NCI-H2081 treated with DMSO at 0.1 percent for 48 hours (cell line): ENCODE data around the gene RNF7.
"Not testable (repeated sequence)": the region's sequence is repeated elsewhere in the genome, so short reads cannot be mapped to it uniquely, and the experiment has no call there.

Source experiments
- DNase-seq: peaks from one replicate; lab custom pipeline; 2025; lab: John Stamatoyannopoulos, UW

The RNF7 gene

GRCh38 chr3:141782386-141782932 lies 44.4 kb downstream of the RNF7 start:
- DNase-seq, result no peak

DNA sequence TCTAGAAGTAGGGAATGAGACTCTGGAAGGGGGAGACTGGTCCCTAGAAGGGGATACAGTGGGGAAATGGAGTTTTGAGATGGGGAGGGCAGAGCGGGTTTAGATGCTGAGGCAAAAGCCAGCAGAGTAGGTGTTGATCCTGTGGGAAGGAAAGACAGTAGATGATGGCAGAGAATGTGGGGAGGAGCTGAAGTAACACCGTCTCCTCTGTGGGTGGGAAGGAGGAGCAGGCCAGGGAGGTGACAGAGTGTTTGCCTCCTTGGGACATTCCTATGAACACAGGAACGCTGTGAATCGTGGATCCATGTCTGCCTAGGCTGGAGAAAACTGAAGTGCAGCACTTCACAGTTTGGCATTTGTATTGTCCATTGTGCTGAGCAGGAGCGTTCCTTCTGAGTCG lies 45.5 kb downstream of the RNF7 start:
- no peak for DNase-seq

DNA sequence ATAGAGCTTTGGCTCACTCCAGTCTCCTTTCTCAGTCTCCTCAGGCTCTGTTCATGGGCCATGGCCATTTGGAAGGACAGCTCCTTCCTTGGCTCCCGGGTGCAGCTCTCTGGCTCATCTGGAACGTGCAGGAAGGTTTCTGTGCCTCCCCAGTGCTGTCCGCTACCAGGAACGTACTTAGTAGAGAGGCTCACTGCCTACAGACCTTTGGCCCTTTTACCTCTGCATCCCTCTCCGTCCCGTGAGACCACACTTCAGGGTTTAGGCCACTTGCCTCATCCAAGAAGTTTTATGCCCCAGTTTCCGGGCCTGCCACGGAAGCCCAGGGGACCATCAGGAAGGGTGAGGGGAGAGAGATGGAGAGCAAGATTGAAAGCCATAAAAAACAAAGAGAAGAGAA lies 46.0 kb downstream of the RNF7 start:
- DNase-seq, result no peak

- no peak for DNase-seq
Measured at GRCh38 chr3:141784531-141784930, 46.4 kb downstream of the RNF7 start.

- no peak for DNase-seq
Measured at GRCh38 chr3:141788149-141788548, 50.1 kb downstream of the RNF7 start.

DNA sequence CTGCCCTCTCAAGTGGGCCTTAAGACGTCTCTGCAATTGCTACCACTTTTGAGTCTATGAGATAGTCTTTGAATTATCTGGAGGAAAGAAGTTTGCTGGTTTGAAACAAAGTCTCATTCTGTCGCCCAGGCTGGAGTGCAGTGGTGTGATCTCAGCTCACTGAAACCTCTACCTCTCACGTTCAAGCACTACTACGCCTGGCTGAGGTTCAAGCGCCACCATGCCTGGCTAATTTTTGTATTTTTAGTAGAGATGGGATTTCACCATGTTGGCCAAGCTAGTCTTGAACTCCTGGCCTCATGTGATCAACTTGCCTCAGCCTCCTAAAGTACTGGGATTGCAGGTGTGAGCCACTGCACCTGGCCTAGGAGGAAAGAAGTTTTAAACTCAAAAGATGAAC lies 50.7 kb downstream of the RNF7 start:
- DNase-seq, result not testable (repeated sequence)

DNA sequence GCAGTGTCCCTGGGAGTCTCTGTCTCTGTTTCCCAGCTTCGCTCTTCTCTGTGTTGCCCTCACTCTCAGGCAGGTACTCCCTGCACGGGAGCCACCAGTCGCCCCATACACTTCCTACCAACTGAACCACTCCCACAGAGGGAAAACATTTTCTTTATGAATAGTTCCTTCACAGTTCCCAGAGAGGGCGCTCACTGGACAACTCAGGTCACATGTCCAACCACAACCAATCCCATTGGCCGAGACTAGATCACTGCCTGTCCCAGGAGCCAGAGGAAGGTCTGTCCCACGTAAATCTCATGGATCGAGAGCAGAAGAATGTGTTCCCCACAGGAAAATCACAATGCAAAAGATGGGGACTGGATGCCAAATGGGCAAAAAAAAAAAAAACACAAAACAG lies 51.2 kb downstream of the RNF7 start:
- DNase-seq, result no peak

GRCh38 chr3:141790171-141790570 lies 52.1 kb downstream of the RNF7 start:
- DNase-seq, result no peak

GRCh38 chr3:141792495-141792894 lies 54.4 kb downstream of the RNF7 start:
- no peak for DNase-seq

GRCh38 chr3:141793476-141794260 lies 55.6 kb downstream of the RNF7 start:
- no peak for DNase-seq

GRCh38 chr3:141795276-141795675 lies 57.2 kb downstream of the RNF7 start:
- no peak for DNase-seq

DNA sequence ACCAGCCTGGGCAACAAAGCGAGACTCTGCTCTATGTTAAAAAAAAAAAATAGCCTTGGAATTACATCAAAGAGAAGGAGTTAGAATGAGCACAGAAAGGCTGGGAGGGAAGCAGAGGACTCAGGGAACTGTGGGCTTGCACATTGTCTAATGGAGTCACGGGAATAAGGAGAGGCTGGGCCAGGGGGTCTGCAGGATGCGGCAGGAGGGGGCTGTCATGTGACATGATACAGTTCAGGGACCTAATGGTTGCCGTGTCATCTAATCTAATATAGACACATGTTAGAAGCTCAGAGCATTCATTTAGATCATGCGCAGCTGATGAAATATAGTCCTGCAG lies 57.6 kb downstream of the RNF7 start:
- no peak for DNase-seq

GRCh38 chr3:141796081-141796888 lies 58.2 kb downstream of the RNF7 start:
- DNase-seq, result no peak
